Heart left ventricle (tissue), 16 donors: ENCODE measurements around the gene HARBI1. TPM values are rescaled to one million over a fixed set of nuclear protein-coding genes. Genes with fewer than 3 reads are reported as not detected.

ENCODE experiments used
- ATAC-seq, 4 donors: fragments of 200-7000 bp; cut with Tn5 transposase; one replicate each; pipeline ENCODE4 v1.9.1; 2020 to 2022; ENCODE audit warnings: moderate library complexity in 4 of 4, mild to moderate bottlenecking in 3 of 4, moderate number of reproducible peaks in 1 of 4
- DNase-seq, 5 donors: peaks; one replicate each; pipeline ENCODE4 v3.0.0-alpha.2; 2020
- H3K27ac ChIP-seq, 12 donors: fragments of 200-600 bp; sonication (generic) in 4 of 12; one replicate each; pipeline versions ENCODE4 v1.5.0 to v1.8.0; 2016 to 2022; ENCODE audit warnings: mild to moderate bottlenecking in 2 of 12
- H3K27me3 ChIP-seq, 9 donors: fragments of 200-600 bp; sonication (generic) in 2 of 9; one replicate each; pipeline versions ENCODE4 v1.5.1 to v1.8.0; 2016 to 2022; ENCODE audit warnings: mild to moderate bottlenecking in 3 of 9
- H3K36me3 ChIP-seq, 9 donors: fragments of 200-600 bp; sonication (generic) in 2 of 9; one replicate each; pipeline versions ENCODE4 v1.5.0 to v1.8.0; 2018 to 2022; ENCODE audit warnings: mild to moderate bottlenecking in 2 of 9
- H3K4me1 ChIP-seq, 12 donors: fragments of 200-600 bp; sonication (generic) in 4 of 12; one replicate each; pipeline versions ENCODE4 v1.5.0 to v1.8.0; 2016 to 2022; ENCODE audit warnings: mild to moderate bottlenecking in 3 of 12
- H3K4me3 ChIP-seq, 12 donors: fragments of 200-600 bp; sonication (generic) in 4 of 12; one replicate each; pipeline versions ENCODE4 v1.5.0 to v1.8.0; 2017 to 2022; ENCODE audit warnings: mild to moderate bottlenecking in 9 of 12, moderate library complexity in 4 of 12
- H3K9me3 ChIP-seq, 12 donors: fragments of 200-600 bp; sonication (generic) in 4 of 12; one replicate each; pipeline versions ENCODE4 v1.5.0 to v1.8.0; 2016 to 2022; ENCODE audit warnings: mild to moderate bottlenecking in 1 of 12
- POLR2A ChIP-seq, 2 donors: fragments of 450-650 bp; IDR thresholded peaks; one replicate each; pipeline ENCODE4 v1.6.1; 2017; ENCODE audit warnings: antibody characterized with exemption in 2 of 2, mild to moderate bottlenecking in 2 of 2, moderate library complexity in 2 of 2
- WGBS, 4 donors: extraction: QIAGEN DNeasy Blood & Tissue Kit in 2 of 4; methylation state at CpG; one replicate each; pipeline versions ENCODE4 v1.1.5 to v1.1.7; 2013 to 2018; 5-methylcytosine and 5-hydroxymethylcytosine counted together
- intact Hi-C, 10 donors: fragments of 100-400 bp; cut with DNase I; formaldehyde crosslinking; loops; one replicate each; pipeline versions ENCODE4 v1.11.1 to v1.14.2; 2022
- polyA plus RNA-seq, 2 donors: library from polyadenylated mRNA; stranded (reverse); fragments of 200-250 nt; gene quantifications; one replicate each; pipeline ENCODE4 v1.2.3, GENCODE V29; 2013
- total RNA-seq, 9 donors: library from RNA; depleted of rRNA in 2 of 9; stranded (reverse); fragments of >200 nt in 2 of 9; fragmentation: NEBNext Ultra II Directional in 3 of 9; extraction: Animal tissue kit (Norgen Biotek cat#: 25700) in 3 of 9; gene quantifications; one replicate each; pipeline versions ENCODE4 v1.1.0 to v1.2.4, GENCODE V29; 2016 to 2023
- TF ChIP-seq, protein P1 (sequence below), 12 donors: fragments of 200-600 bp; sonication (generic) in 4 of 12; IDR thresholded peaks; one replicate each; pipeline versions ENCODE4 v1.5.0 to v1.8.0; 2018 to 2022; ENCODE audit warnings: antibody characterized with exemption in 12 of 12, mild to moderate bottlenecking in 5 of 12
- donor health status: ischemic (EF 13 %, LVEDD 7.1; RV severe dilation, severe dysfunction).
- donor health status: healthy with polysubstance abuse.
- donor health status: DM: no; HTN: yes; CAD: no.
- donor health status: DM: no; HTN: no; CAD: no.
- donor health status: ischemic (EF 25% LVEDD 6.9; RV normal size, moderate dysfunction).
- donor health status: ischemic (EF 25% LVEDD 5.7; RV mildly dilated, moderate dysfunction).
- donor health status: healthy.
- donor health status: DM: yes; HTN: yes; CAD: no.
- donor health status: ischemic (EF 35%, LVEDD 5.7; RV mildly dilated, moderate dysfunction).
- donor health status: nonischemic (EF 11% LVEDD 7.7; RV severe dilation, severe dysfunction).
- donor health status: DM: yes; HTN: yes; CAD: no.
- donor health status: PGD.
- donor health status: ischemic (EF 29% LVEDD 5.4; RV normal size, mild dysfunction).
- donor health status: nonischemic (EF 23%, LVEDD 6.1; RV moderate dilation, normal function).

HARBI1 gene
- total and polyA plus RNA-seq, 11 donors, result 2.1 to 4.5 (median 3.5) TPM

DNA sequence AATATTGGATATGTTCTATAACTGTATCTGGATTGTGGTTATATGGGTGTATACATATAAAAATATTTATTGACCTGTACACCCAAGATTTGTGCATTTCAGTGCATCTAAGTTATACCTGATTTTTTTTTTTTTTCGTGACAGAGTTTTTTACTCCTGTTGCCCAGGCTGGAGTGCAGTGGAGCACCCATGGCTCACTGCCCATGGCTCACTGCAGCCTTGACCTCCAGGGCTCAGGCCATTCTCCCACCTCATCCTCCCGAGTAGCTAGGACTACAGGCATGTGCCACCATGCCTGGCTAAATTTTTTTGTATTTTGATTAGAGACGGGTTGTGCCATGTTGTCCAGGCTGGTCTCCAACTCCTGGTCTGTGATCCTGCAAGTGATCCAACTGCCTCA lies 24.6 kb upstream of the HARBI1 start:
- no peak for TF ChIP-seq POLR2A (IDR thresholded peaks at IDR 0.05)
- TF ChIP-seq, protein P1, sequence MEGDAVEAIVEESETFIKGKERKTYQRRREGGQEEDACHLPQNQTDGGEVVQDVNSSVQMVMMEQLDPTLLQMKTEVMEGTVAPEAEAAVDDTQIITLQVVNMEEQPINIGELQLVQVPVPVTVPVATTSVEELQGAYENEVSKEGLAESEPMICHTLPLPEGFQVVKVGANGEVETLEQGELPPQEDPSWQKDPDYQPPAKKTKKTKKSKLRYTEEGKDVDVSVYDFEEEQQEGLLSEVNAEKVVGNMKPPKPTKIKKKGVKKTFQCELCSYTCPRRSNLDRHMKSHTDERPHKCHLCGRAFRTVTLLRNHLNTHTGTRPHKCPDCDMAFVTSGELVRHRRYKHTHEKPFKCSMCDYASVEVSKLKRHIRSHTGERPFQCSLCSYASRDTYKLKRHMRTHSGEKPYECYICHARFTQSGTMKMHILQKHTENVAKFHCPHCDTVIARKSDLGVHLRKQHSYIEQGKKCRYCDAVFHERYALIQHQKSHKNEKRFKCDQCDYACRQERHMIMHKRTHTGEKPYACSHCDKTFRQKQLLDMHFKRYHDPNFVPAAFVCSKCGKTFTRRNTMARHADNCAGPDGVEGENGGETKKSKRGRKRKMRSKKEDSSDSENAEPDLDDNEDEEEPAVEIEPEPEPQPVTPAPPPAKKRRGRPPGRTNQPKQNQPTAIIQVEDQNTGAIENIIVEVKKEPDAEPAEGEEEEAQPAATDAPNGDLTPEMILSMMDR (IDR thresholded peaks at IDR 0.05), result no peak
- ATAC-seq, result no peak
- H3K27ac ChIP-seq, result no peak overlapping the region
- H3K9me3 ChIP-seq, result no peaks in the 10 kb centered on the region
- H3K27me3 ChIP-seq, result no peaks in the 10 kb centered on the region
- peaks cover 2 to 71% (median 61%) of the 10 kb centered on the region in 9 donors for H3K36me3 ChIP-seq
- no peak overlapping the region for H3K4me3 ChIP-seq
- no peak for DNase-seq
- 74 to 83% (median 75%) methylated on average over 3 of the region's 3 CpGs for WGBS, 4 donors
- intact Hi-C loops, result no loop called here
- H3K4me1 ChIP-seq, result no peaks in the 10 kb centered on the region

DNA sequence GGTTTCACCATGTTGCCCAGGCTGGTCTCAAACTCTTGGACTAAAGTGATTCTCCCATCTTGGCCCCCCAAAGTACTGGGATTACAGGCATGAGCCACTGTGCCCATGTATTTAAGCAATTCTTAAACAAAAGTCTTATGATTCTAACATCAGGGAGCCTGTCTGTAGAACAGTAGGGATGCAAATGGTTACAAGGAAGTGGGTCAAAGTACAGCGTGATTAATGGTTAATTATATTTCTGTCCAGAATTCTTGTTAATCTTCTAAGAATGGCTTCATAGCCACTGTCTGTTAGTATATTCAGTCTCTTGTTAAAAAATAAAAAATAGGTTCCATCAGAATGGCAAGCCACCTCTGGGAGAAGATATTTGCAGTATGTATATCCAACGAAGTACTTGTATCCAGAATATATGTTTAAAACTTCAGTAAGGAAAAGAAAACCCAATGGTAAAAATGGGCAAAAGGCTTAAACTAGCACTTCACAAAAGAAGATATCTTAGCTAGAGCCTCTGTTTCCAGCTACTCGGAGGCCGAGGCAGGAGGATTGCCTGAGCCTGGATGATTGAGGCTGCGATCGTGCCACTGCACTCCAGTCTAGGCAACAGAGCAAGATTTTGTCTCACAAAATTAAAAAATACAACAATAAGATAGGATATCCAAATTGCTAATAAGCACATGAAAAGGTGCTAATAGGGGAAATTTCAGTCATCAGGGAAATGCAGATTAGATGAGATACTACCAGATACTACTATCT lies 23.2 kb upstream of the HARBI1 start:
- Histone ChIP-seq H3K4me1 (no peaks in the 10 kb centered on the region), H3K36me3 (peaks cover 0 to 69% (median 58%) of the 10 kb centered on the region in 9 donors), H3K27me3 (no peaks in the 10 kb centered on the region), H3K9me3 (no peaks in the 10 kb centered on the region), H3K4me3 (no peak overlapping the region), H3K27ac (no peak overlapping the region)
- ATAC-seq (no peak), DNase-seq (no peak)
- no peak for TF ChIP-seq POLR2A (IDR thresholded peaks at IDR 0.05)
- TF ChIP-seq, protein P1 (IDR thresholded peaks at IDR 0.05), result no peak
- intact Hi-C loops, result no loop called here
- WGBS, 4 donors, result 95 to 98% (median 97%) methylated on average over 6 of the region's 6 CpGs

DNA sequence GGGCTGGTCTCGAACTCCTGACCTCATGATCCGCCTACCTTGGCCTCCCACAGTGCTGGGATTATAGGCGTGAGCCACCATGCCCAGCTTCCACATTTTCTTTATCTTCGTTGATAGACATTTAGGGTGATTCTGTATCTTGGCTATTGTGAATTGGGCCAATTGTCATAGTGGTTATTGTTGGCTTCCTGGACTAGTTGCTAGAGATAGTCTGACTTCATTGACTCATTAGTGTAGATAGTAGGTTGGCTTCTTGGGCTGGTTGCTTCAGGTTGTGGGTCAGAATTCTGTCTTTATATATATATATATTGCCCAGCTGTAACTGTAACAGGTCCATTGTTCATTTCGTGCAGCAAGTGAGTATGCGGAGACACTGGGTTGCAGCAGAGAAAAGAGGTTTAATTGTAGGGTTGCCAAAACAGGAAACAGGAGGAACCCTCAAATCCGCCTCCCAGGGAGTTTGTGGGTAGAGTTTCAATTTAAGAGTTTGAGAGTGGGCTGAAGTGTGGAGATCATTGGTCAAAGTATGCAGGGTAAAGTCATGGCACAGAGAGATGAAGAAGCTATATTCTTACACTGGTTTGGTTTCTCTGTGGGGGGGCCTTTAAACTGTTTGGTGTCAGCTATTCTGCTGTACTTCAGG lies 22.3 kb upstream of the HARBI1 start:
- no peak for TF ChIP-seq POLR2A (IDR thresholded peaks at IDR 0.05)
- TF ChIP-seq, protein P1 (IDR thresholded peaks at IDR 0.05), result no peak
- 92 to 97% (median 95%) methylated on average over 7 of the region's 7 CpGs for WGBS, 4 donors
- Histone ChIP-seq H3K4me1 (no peaks in the 10 kb centered on the region), H3K9me3 (no peaks in the 10 kb centered on the region), H3K36me3 (peaks cover 0 to 63% (median 49%) of the 10 kb centered on the region in 9 donors), H3K27ac (no peak overlapping the region), H3K4me3 (no peak overlapping the region), H3K27me3 (no peaks in the 10 kb centered on the region)
- DNase-seq (no peak), ATAC-seq (no peak)
- intact Hi-C loops, result no loop called here

DNA sequence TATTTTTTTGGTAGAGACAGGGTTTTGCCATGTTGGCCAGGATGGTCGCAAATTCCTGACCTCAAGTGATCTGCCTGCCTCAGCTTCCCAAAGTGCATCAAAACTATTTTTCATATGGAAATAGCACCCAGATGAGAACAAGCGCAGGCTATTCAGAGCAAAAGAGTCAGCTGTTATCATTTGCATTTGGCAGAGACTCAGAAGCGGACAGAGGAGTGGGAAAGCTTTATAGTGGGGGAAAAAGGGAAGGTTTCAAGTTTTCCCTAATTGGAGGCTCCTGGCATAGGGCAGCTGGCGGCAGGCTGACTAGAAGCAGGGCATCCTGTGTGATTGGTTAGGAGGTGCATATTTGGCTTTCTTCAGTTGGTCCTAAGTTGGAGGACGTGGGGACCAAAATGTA lies 20.5 kb upstream of the HARBI1 start:
- intact Hi-C loops, result no loop called here
- TF ChIP-seq POLR2A (IDR thresholded peaks at IDR 0.05), result no peak
- TF ChIP-seq, protein P1 (IDR thresholded peaks at IDR 0.05), result no peak
- Histone ChIP-seq H3K27me3 (no peaks in the 10 kb centered on the region), H3K4me1 (no peaks in the 10 kb centered on the region), H3K36me3 (peaks cover 0 to 65% (median 45%) of the 10 kb centered on the region in 9 donors), H3K4me3 (no peak overlapping the region), H3K27ac (no peak overlapping the region), H3K9me3 (no peaks in the 10 kb centered on the region)
- DNase-seq (no peak), ATAC-seq (no peak)
- 87 to 96% (median 92%) methylated on average over 5 of the region's 5 CpGs for WGBS, 4 donors
